IMR-90 (cell line): ENCODE measurements around the gene SPARC. TPM values are rescaled to one million over a fixed set of nuclear protein-coding genes. Genes with fewer than 3 reads are reported as not detected.

ENCODE experiments used
- ATAC-seq: fragments of 200-7000 bp; cut with Tn5 transposase; 2 replicates; pipeline ENCODE4 v1.9.1; 2020; ENCODE audit warnings: low read depth, mild to moderate bottlenecking, moderate library complexity
- BruUV-seq: library from RNA; stranded (reverse); fragments of 400-500 nt; replicated peaks from 2 replicates; lab custom pipeline; 2021; lab: Mats Ljungman, UMichigan
- CTCF ChIA-PET: fragments of 300-600 bp; formaldehyde crosslinking; extraction: SDS; loops from one replicate; lab custom pipeline; 2021; ENCODE audit warnings: antibody characterized with exemption; lab: Yijun Ruan, JAX
- POLR2A ChIA-PET: fragments of 300-600 bp; sonication (Branson Sonifier 250); formaldehyde crosslinking; loops from one replicate; lab custom pipeline; 2022; ENCODE audit warnings: antibody characterized with exemption; ENCODE audit not compliant: unreplicated experiment; lab: Charles Lee
- DNase-seq: peaks from one replicate; pipeline ENCODE4 v3.0.0; 2013
- H2AFZ ChIP-seq: replicated peaks from 2 replicates; pipeline ENCODE3; 2013; ENCODE audit warnings: low read length, mild to moderate bottlenecking; ENCODE audit not compliant: poor library complexity
- H2AK5ac ChIP-seq: 2 replicates; pipeline ENCODE4 v1.6.1; 2013; ENCODE audit warnings: low read depth, low read length, inconsistent platforms
- H2AK9ac ChIP-seq: replicated peaks from 2 replicates; pipeline ENCODE3; 2013; ENCODE audit warnings: mild to moderate bottlenecking, low read depth, low read length, moderate library complexity; ENCODE audit not compliant: poor library complexity
- H2BK120ac ChIP-seq: 2 replicates; pipeline ENCODE4 v1.6.1; 2013; ENCODE audit warnings: low read depth, low read length, inconsistent platforms
- H2BK15ac ChIP-seq: 3 replicates; pipeline ENCODE4 v1.6.1; 2013; ENCODE audit warnings: low read depth, low read length, inconsistent platforms
- H2BK20ac ChIP-seq: 2 replicates; pipeline ENCODE4 v1.6.1; 2013; ENCODE audit warnings: low read depth, mild to moderate bottlenecking, inconsistent platforms, low read length, moderate library complexity
- H2BK5ac ChIP-seq: 2 replicates; pipeline ENCODE4 v1.6.1; 2013; ENCODE audit warnings: mild to moderate bottlenecking, low read depth, low read length, inconsistent platforms; ENCODE audit not compliant: poor library complexity, severe bottlenecking
- H3K14ac ChIP-seq: replicated peaks from 2 replicates; pipeline ENCODE4 v1.6.1; 2013; ENCODE audit warnings: low read depth, low read length, inconsistent platforms
- H3K18ac ChIP-seq: 2 replicates; pipeline ENCODE4 v1.6.1; 2013; ENCODE audit warnings: low read depth, low read length, control low read depth
- H3K23ac ChIP-seq: 2 replicates; pipeline ENCODE4 v1.6.1; 2013; ENCODE audit warnings: low read depth, low read length, inconsistent platforms
- H3K27ac ChIP-seq: 2 replicates; pipeline ENCODE4 v1.5.1; 2013; ENCODE audit warnings: mild to moderate bottlenecking, control low read depth, low read length; ENCODE audit not compliant: insufficient read depth
- H3K27me3 ChIP-seq: 2 replicates; pipeline ENCODE4 v1.6.1; 2013; ENCODE audit warnings: low read length; ENCODE audit not compliant: control insufficient read depth, insufficient read depth
- H3K36me3 ChIP-seq: 2 replicates; pipeline ENCODE4 v1.6.1; 2013; ENCODE audit warnings: low read length, mixed read lengths; ENCODE audit not compliant: control insufficient read depth, insufficient read depth
- H3K4ac ChIP-seq: 2 replicates; pipeline ENCODE4 v1.6.1; 2013; ENCODE audit warnings: low read depth, low read length, inconsistent platforms
- H3K4me1 ChIP-seq: 2 replicates; pipeline ENCODE4 v1.6.1; 2013; ENCODE audit warnings: low read length, mixed read lengths; ENCODE audit not compliant: control insufficient read depth, insufficient read depth
- H3K4me2 ChIP-seq: 2 replicates; pipeline ENCODE4 v1.6.1; 2013; ENCODE audit warnings: low read depth, mild to moderate bottlenecking, control low read depth, low read length, moderate library complexity
- H3K4me3 ChIP-seq: 2 replicates; pipeline ENCODE4 v1.5.1; 2013; ENCODE audit warnings: low read depth, mild to moderate bottlenecking, control low read depth, low read length, moderate library complexity; ENCODE audit not compliant: insufficient read depth
- H3K56ac ChIP-seq: 2 replicates; pipeline ENCODE4 v1.6.1; 2013; ENCODE audit warnings: low read length, inconsistent platforms; ENCODE audit not compliant: insufficient read depth; ENCODE audit errors: extremely low read depth
- H3K79me1 ChIP-seq, 2 experiments: 2 replicates each; pipeline ENCODE4 v1.6.1; 2013; ENCODE audit warnings: low read length in 2 of 2, inconsistent platforms in 1 of 2, low read depth in 1 of 2
- H3K9ac ChIP-seq: 2 replicates; pipeline ENCODE4 v1.6.1; 2013; ENCODE audit warnings: low read depth, low read length, control low read depth
- H3K9me1 ChIP-seq: 2 replicates; pipeline ENCODE4 v1.6.1; 2013; ENCODE audit warnings: low read length, inconsistent platforms; ENCODE audit not compliant: insufficient read depth
- H3K9me3 ChIP-seq: 2 replicates; pipeline ENCODE4 v1.6.1; 2013; ENCODE audit warnings: low read length; ENCODE audit not compliant: control insufficient read depth, insufficient read depth
- H4K20me1 ChIP-seq: 2 replicates; pipeline ENCODE4 v1.6.1; 2013; ENCODE audit warnings: low read length, inconsistent platforms; ENCODE audit not compliant: insufficient read depth
- H4K5ac ChIP-seq: 2 replicates; pipeline ENCODE4 v1.6.1; 2013; ENCODE audit warnings: mild to moderate bottlenecking, low read depth, low read length, control low read depth
- H4K8ac ChIP-seq, 2 experiments: 2 replicates each; pipeline ENCODE4 v1.6.1; 2013; ENCODE audit warnings: low read depth in 2 of 2, low read length in 2 of 2, control low read depth in 1 of 2, inconsistent platforms in 1 of 2
- H4K91ac ChIP-seq: 2 replicates; pipeline ENCODE4 v1.6.1; 2013; ENCODE audit warnings: low read depth, low read length, inconsistent platforms; ENCODE audit not compliant: insufficient read depth
- BHLHE40 ChIP-seq: fragments of 150-350 bp; IDR thresholded peaks from 2 replicates; pipeline ENCODE4 v1.6.1; 2016; ENCODE audit warnings: mild to moderate bottlenecking, low read depth, low read length
- CEBPB ChIP-seq: IDR thresholded peaks from 2 replicates; pipeline ENCODE4 v1.6.1; 2012; ENCODE audit warnings: low read depth, low read length, improper control_type of control experiment
- CHD1 ChIP-seq: IDR thresholded peaks from 2 replicates; pipeline ENCODE4 v1.6.1; 2012; ENCODE audit warnings: low read depth, low read length, improper control_type of control experiment
- CTCF ChIP-seq: conservative IDR thresholded peaks from 2 replicates; pipeline ENCODE4 v1.5.1; 2012; ENCODE audit warnings: mild to moderate bottlenecking, low read depth, low read length, improper control_type of control experiment
- FOS ChIP-seq: fragments of 150-350 bp; IDR thresholded peaks from 2 replicates; pipeline ENCODE4 v1.6.1; 2016; ENCODE audit warnings: low read depth, low read length
- MAFK ChIP-seq: IDR thresholded peaks from 2 replicates; pipeline ENCODE4 v1.6.1; 2012; ENCODE audit warnings: low read depth, low read length, improper control_type of control experiment
- MAZ ChIP-seq: IDR thresholded peaks from 2 replicates; pipeline ENCODE4 v1.6.1; 2012; ENCODE audit warnings: low read depth, mild to moderate bottlenecking, low read length, improper control_type of control experiment, moderate library complexity, borderline replicate concordance
- MXI1 ChIP-seq: IDR thresholded peaks from 2 replicates; pipeline ENCODE4 v1.6.1; 2012; ENCODE audit warnings: low read depth, mild to moderate bottlenecking, low read length, moderate library complexity, borderline replicate concordance
- NFE2L2 ChIP-seq: fragments of 150-350 bp; IDR thresholded peaks from 2 replicates; pipeline ENCODE4 v1.6.1; 2016; ENCODE audit warnings: low read depth, mild to moderate bottlenecking, low read length
- POLR2A ChIP-seq: IDR thresholded peaks from 2 replicates; pipeline ENCODE4 v1.6.1; 2012; ENCODE audit warnings: mild to moderate bottlenecking, low read depth, low read length
- RAD21 ChIP-seq: IDR thresholded peaks from 2 replicates; pipeline ENCODE4 v1.6.1; 2012; ENCODE audit warnings: low read length, improper control_type of control experiment
- RCOR1 ChIP-seq: IDR thresholded peaks from 2 replicates; pipeline ENCODE4 v1.6.1; 2012; ENCODE audit warnings: mild to moderate bottlenecking, low read length, improper control_type of control experiment; ENCODE audit not compliant: insufficient replicate concordance
- RFX5 ChIP-seq: IDR thresholded peaks from 2 replicates; pipeline ENCODE4 v1.8.0; 2012; ENCODE audit warnings: low read depth, mild to moderate bottlenecking, low read length, moderate library complexity
- SMC3 ChIP-seq: fragments of 150-350 bp; IDR thresholded peaks from 2 replicates; pipeline ENCODE4 v1.6.1; 2016; ENCODE audit warnings: low read depth, mild to moderate bottlenecking, antibody characterized with exemption, low read length, moderate library complexity
- WGBS, 2 experiments: methylation state at CpG; one replicate each; pipeline versions ENCODE4 v1.1.5 to v1.1.7; 2013; ENCODE audit warnings: missing lambda C conversion rate in 2 of 2; ENCODE audit not compliant: insufficient read length in 1 of 2; ENCODE audit errors: extremely low coverage in 2 of 2; 5-methylcytosine and 5-hydroxymethylcytosine counted together
- dilution Hi-C: fragments of 300-500 bp; cut with HindIII; formaldehyde crosslinking; loops from one replicate; pipeline ENCODE4 v1.14.3; 2018; ENCODE audit warnings: low sequenced_read_pairs; ENCODE audit not compliant: unreplicated experiment
- in situ Hi-C: fragments of 300-500 bp; cut with MboI; formaldehyde crosslinking; loops from 3 replicates; pipeline ENCODE4 v1.14.3; 2019; ENCODE audit warnings: low sequenced_read_pairs, inconsistent platforms, mixed read lengths
- intact Hi-C: fragments of 100-400 bp; cut with micrococcal nuclease; formaldehyde crosslinking; loops from 2 replicates; pipeline ENCODE4 v1.10.0; 2022
- polyA plus RNA-seq, 3 experiments: library from polyadenylated mRNA; depleted of rRNA; stranded (reverse); fragments of >200 nt; gene quantifications; 2 replicates each; pipeline ENCODE4 v1.2.3, GENCODE V29; 2012; ENCODE audit warnings: low replicate concordance in 1 of 3
- total RNA-seq: library from RNA; depleted of rRNA; stranded (reverse); fragments of >200 nt; gene quantifications from 2 replicates; pipeline ENCODE4 v1.2.3, GENCODE V29; 2012
- TF ChIP-seq, protein P1 (sequence below): fragments of 150-350 bp; IDR thresholded peaks from 2 replicates; pipeline ENCODE4 v1.6.1; 2017; ENCODE audit warnings: mild to moderate bottlenecking, antibody characterized with exemption, low read length, low read depth
- TF ChIP-seq, protein P2 (sequence below): fragments of 150-350 bp; IDR thresholded peaks from 2 replicates; pipeline ENCODE4 v1.6.1; 2016; ENCODE audit warnings: low read depth, mild to moderate bottlenecking, low read length, moderate library complexity, borderline replicate concordance

The SPARC gene
- total and polyA plus RNA-seq, 2 of the 4 experiments (the other 2 are of a cell fraction), result 1,186 to 4,692 TPM

- BruUV-seq, result no TSS peak
- Histone ChIP-seq H4K20me1 (no peaks in the 10 kb centered on the region), H2BK120ac (no peak overlapping the region), H3K9ac (no peak overlapping the region), H3K4me1 (no peaks in the 10 kb centered on the region), H3K4me3 (no peak overlapping the region), H4K91ac (no peak overlapping the region), H3K18ac (no peak overlapping the region), H3K14ac (no peak overlapping the region), H3K27ac (no peak overlapping the region), H3K9me3 (0 out of 2 replicates have a peak, but pooled peaks cover 1% of the 10 kb centered on the region), H2BK20ac (no peak overlapping the region), H3K9me1 (no peaks in the 10 kb centered on the region), H2BK5ac (no peak overlapping the region), H3K36me3 (no peaks in the 10 kb centered on the region), H3K4me2 (no peak overlapping the region), H2AK9ac (no peak overlapping the region), H3K56ac (no peak overlapping the region), H4K8ac (no peak overlapping the region), H2BK15ac (no peak overlapping the region), H4K5ac (no peak overlapping the region), H3K27me3 (peaks cover 14% of the 10 kb centered on the region; the same call in 1 of the 2 replicates), H2AK5ac (no peak overlapping the region), H2AFZ (no peak overlapping the region), H3K23ac (no peak overlapping the region), H3K4ac (no peak overlapping the region; the same call in 1 of the 2 replicates), H3K79me1 (no peaks in the 10 kb centered on the region)
- CTCF ChIA-PET, result no interaction called here
- POLR2A ChIA-PET, result no interaction called here
- in situ Hi-C loops (no loop called here), intact Hi-C loops (no loop called here), dilution Hi-C loops (no loop called here)
- no peak for TF ChIP-seq RFX5
- no peak for TF ChIP-seq MXI1
- TF ChIP-seq SMC3, result no peak
- no peak for TF ChIP-seq BHLHE40
- TF ChIP-seq, protein P1, sequence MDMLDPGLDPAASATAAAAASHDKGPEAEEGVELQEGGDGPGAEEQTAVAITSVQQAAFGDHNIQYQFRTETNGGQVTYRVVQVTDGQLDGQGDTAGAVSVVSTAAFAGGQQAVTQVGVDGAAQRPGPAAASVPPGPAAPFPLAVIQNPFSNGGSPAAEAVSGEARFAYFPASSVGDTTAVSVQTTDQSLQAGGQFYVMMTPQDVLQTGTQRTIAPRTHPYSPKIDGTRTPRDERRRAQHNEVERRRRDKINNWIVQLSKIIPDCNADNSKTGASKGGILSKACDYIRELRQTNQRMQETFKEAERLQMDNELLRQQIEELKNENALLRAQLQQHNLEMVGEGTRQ, result no peak
- TF ChIP-seq MAZ, result no peak
- no peak for TF ChIP-seq CEBPB
- no peak for TF ChIP-seq RAD21
- TF ChIP-seq RCOR1, result no peak
- TF ChIP-seq, protein P2, sequence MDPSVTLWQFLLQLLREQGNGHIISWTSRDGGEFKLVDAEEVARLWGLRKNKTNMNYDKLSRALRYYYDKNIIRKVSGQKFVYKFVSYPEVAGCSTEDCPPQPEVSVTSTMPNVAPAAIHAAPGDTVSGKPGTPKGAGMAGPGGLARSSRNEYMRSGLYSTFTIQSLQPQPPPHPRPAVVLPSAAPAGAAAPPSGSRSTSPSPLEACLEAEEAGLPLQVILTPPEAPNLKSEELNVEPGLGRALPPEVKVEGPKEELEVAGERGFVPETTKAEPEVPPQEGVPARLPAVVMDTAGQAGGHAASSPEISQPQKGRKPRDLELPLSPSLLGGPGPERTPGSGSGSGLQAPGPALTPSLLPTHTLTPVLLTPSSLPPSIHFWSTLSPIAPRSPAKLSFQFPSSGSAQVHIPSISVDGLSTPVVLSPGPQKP, result no peak
- no peak for TF ChIP-seq MAFK
- TF ChIP-seq NFE2L2, result no peak
- no peak for TF ChIP-seq CTCF
- TF ChIP-seq POLR2A, result no peak
- no peak for TF ChIP-seq CHD1
- no peak for TF ChIP-seq FOS
- no CpG with 5 or more reads among the region's 4 CpGs for WGBS, 2 experiments
- DNase-seq (no peak), ATAC-seq (no peak)
These were observed 71.3 kb downstream of the SPARC start for GRCh38 chr5:151615431-151615830.
